ENCODE results near the gene RICTOR. TPM values are rescaled to one million over a fixed set of nuclear protein-coding genes. Genes with fewer than 3 reads are reported as not detected.

The RICTOR gene
- total and polyA plus RNA-seq, 2 donors (not counting 3 experiments of a cell fraction or from before 2014, with no cell fraction given) = 9.2 to 38.0 TPM

- H3K9ac ChIP-seq (replicated peaks; ENCODE audit: extremely low read depth, insufficient read depth, low read length) = no peak overlapping the region
- H3K9me1 ChIP-seq (replicated peaks; ENCODE audit: control insufficient read depth, extremely low read depth, insufficient read depth, low read length) = no peaks in the 10 kb centered on the region
- BruUV-seq (replicated peaks) = no TSS peak
- no peaks in the 10 kb centered on the region for H3K36me3 ChIP-seq (ENCODE audit: control insufficient read depth in 2 of 2, extremely low read depth in 1 of 2, insufficient read depth in 2 of 2, low read length in 2 of 2)
- no peak for TF ChIP-seq MYC (IDR thresholded peaks at IDR 0.05; ENCODE audit: low read depth, low read length)
- TF ChIP-seq EZH2 (IDR thresholded peaks at IDR 0.05; ENCODE audit: borderline replicate concordance, low read depth, low read length, severe bottlenecking) = no peak
- no peak for TF ChIP-seq GATA2 (IDR thresholded peaks at IDR 0.05; ENCODE audit: insufficient read depth, insufficient read length, low read depth, low read length)
- no peak for TF ChIP-seq POLR2AphosphoS5 (IDR thresholded peaks at IDR 0.05; ENCODE audit: insufficient read depth, low read depth, low read length)
- no peak for TF ChIP-seq CTCF (IDR thresholded peaks at IDR 0.05; ENCODE audit: extremely low read depth in 1 of 2, insufficient read depth in 1 of 2, low read depth in 1 of 2, low read length in 2 of 2)
- peak; percentile 50 for TF ChIP-seq JUN (IDR thresholded peaks at IDR 0.05; ENCODE audit: borderline replicate concordance, insufficient read depth, insufficient read length, low read depth)
- TF ChIP-seq FOS (IDR thresholded peaks at IDR 0.05; ENCODE audit: borderline replicate concordance, insufficient read depth, low read length) = peak; percentile 70
- TF ChIP-seq MAX (IDR thresholded peaks at IDR 0.05; ENCODE audit: insufficient read depth, insufficient read length) = no peak
- no peak for TF ChIP-seq POLR2A (IDR thresholded peaks at IDR 0.05; ENCODE audit: low read depth, low read length)
- H3K4me2 ChIP-seq (ENCODE audit: insufficient read depth, low read length) = peak overlapping the region; percentile 64
- no peaks in the 10 kb centered on the region for H3K79me2 ChIP-seq (ENCODE audit: control insufficient read depth, insufficient read depth, low read length)
- no peaks in the 10 kb centered on the region for H3K9me3 ChIP-seq (replicated peaks; ENCODE audit: control insufficient read depth, insufficient read depth, low read length)
- H3K4me3 ChIP-seq (replicated peaks in 1 of 3; ENCODE audit: insufficient read depth in 1 of 3, low read depth in 1 of 3, low read length in 3 of 3) = no peak overlapping the region
- H3K27ac ChIP-seq (ENCODE audit: insufficient read depth, low read depth, low read length) = peak overlapping the region; percentile 79
- H2AFZ ChIP-seq (ENCODE audit: low read depth, low read length) = no peak overlapping the region
- ChIA-PET CTCF (interaction anchor here (0.6 kb wide), 1 partner anchor 99 kb away, joined by 3 read pairs; no protein-coding TSS in a partner anchor), POLR2A (no interaction called here)
- intact Hi-C loops (cut with micrococcal nuclease) = loop anchor here (1.0 kb wide), 1 partner anchor 8 kb away; no protein-coding TSS in a partner anchor
- dilution Hi-C loops (cut with MboI; ENCODE audit: extremely low pct_ligation_motif_present, low sequenced_read_pairs) = no loop called here
- H3K27me3 ChIP-seq (ENCODE audit: control insufficient read depth in 2 of 2, insufficient read depth in 2 of 2, low read length in 2 of 2) = no peaks in the 10 kb centered on the region
- FAIRE-seq (no peak), DNase-seq (ENCODE audit: low read depth, low spot score) (peak; percentile 63)
- H3K4me1 ChIP-seq (ENCODE audit: control insufficient read depth, extremely low read depth, insufficient read depth, low read length) = peaks cover 17% of the 10 kb centered on the region
- H4K20me1 ChIP-seq (replicated peaks; ENCODE audit: control insufficient read depth, extremely low read depth, insufficient read depth, low read length) = no peaks in the 10 kb centered on the region
Measured at GRCh38 chr5:39093352-39093751, 19.2 kb upstream of the RICTOR start.
